SK-N-SH (cell line): ENCODE results near the gene C6orf132. TPM values are rescaled to one million over a fixed set of nuclear protein-coding genes. Genes with fewer than 3 reads are reported as not detected.

ENCODE experiments used
- CTCF ChIA-PET: fragments of 300-600, 350-600 bp; formaldehyde crosslinking; extraction: SDS; loops from one replicate; lab custom pipeline; 2021; lab: Yijun Ruan, JAX
- POLR2A ChIA-PET: fragments of 350-600 bp; sonication (Branson Sonifier 250); formaldehyde crosslinking; extraction: SDS; loops from one replicate; lab custom pipeline; 2020; ENCODE audit warnings: antibody characterized with exemption, inconsistent platforms; lab: Yijun Ruan, JAX
- DNase-seq: peaks from one replicate; pipeline ENCODE4 v3.0.0; 2012
- H2AFZ ChIP-seq: fragments of 200-600 bp; sonication (generic); 2 replicates; pipeline ENCODE4 v1.8.1; 2016; ENCODE audit warnings: antibody characterized with exemption, mild to moderate bottlenecking, low read depth
- H3F3A ChIP-seq: fragments of 200-600 bp; sonication (generic); replicated peaks from 2 replicates; pipeline ENCODE3; 2016; ENCODE audit warnings: antibody characterized with exemption, mild to moderate bottlenecking; ENCODE audit not compliant: insufficient read depth
- H3K27ac ChIP-seq, 2 experiments: fragments of 200-500 bp in 1 of 2; fragments of 200-600 bp in 1 of 2; sonication (Bioruptor generic) in 1 of 2; sonication (generic), shearing (Covaris generic) in 1 of 2; 2 replicates each; pipeline versions ENCODE4 v1.5.1 to v1.6.1; 2014 to 2016; ENCODE audit warnings: low read depth in 2 of 2, inconsistent platforms in 1 of 2, low read length in 1 of 2, mild to moderate bottlenecking in 1 of 2, mixed read lengths in 1 of 2
- H3K27me3 ChIP-seq: fragments of 200-600 bp; sonication (generic), shearing (Covaris generic); 2 replicates; pipeline ENCODE4 v1.6.1; 2016; ENCODE audit warnings: mixed run types; ENCODE audit not compliant: insufficient read depth
- H3K36me3 ChIP-seq, 2 experiments: fragments of 200-500 bp in 1 of 2; fragments of 200-600 bp in 1 of 2; sonication (Bioruptor generic) in 1 of 2; sonication (generic) in 1 of 2; replicated peaks in 1 of 2; 2 replicates each; pipeline versions ENCODE3 to v1.5.1; 2014 to 2016; ENCODE audit warnings: low read length in 1 of 2, mild to moderate bottlenecking in 1 of 2; ENCODE audit not compliant: insufficient read depth in 2 of 2, control insufficient read depth in 1 of 2
- H3K4me1 ChIP-seq, 2 experiments: fragments of 200-500 bp in 1 of 2; fragments of 200-600 bp in 1 of 2; sonication (Bioruptor generic) in 1 of 2; sonication (generic), shearing (Covaris generic) in 1 of 2; 2 replicates each; pipeline versions ENCODE4 v1.5.1 to v1.6.1; 2014 to 2016; ENCODE audit warnings: low read depth in 1 of 2, low read length in 1 of 2, mixed run types in 1 of 2; ENCODE audit not compliant: insufficient read depth in 2 of 2, control insufficient read depth in 1 of 2
- H3K4me2 ChIP-seq: fragments of 200-600 bp; sonication (generic), shearing (Covaris generic); 2 replicates; pipeline ENCODE4 v1.6.1; 2017; ENCODE audit warnings: mixed run types
- H3K4me3 ChIP-seq, 2 experiments: fragments of 200-500 bp in 1 of 2; fragments of 200-600 bp in 1 of 2; sonication (Bioruptor generic) in 1 of 2; sonication (generic), shearing (Covaris generic) in 1 of 2; 2 replicates each; pipeline versions ENCODE4 v1.5.1 to v1.8.1; 2014 to 2016; ENCODE audit warnings: low read depth in 2 of 2, inconsistent platforms in 1 of 2, low read length in 1 of 2, mild to moderate bottlenecking in 1 of 2, mixed read lengths in 1 of 2, moderate library complexity in 1 of 2
- H3K79me2 ChIP-seq: fragments of 200-600 bp; sonication (generic); 2 replicates; pipeline ENCODE4 v1.8.1; 2017; ENCODE audit warnings: mild to moderate bottlenecking; ENCODE audit not compliant: insufficient read depth
- H3K9ac ChIP-seq: fragments of 200-600 bp; sonication (generic); 2 replicates; pipeline ENCODE4 v1.6.1; 2017; ENCODE audit warnings: mixed run types
- H3K9me2 ChIP-seq: fragments of 200-600 bp; sonication (generic); 2 replicates; pipeline ENCODE4 v1.6.1; 2017; ENCODE audit warnings: mixed run types
- H3K9me3 ChIP-seq: fragments of 200-600 bp; sonication (generic); 2 replicates; pipeline ENCODE4 v1.6.1; 2017; ENCODE audit warnings: mixed run types, mild to moderate bottlenecking, moderate library complexity
- H4K20me1 ChIP-seq: fragments of 200-600 bp; sonication (generic); 2 replicates; pipeline ENCODE4 v1.6.1; 2017; ENCODE audit warnings: mild to moderate bottlenecking, mixed run types; ENCODE audit not compliant: insufficient read depth
- ELF1 ChIP-seq: IDR thresholded peaks from 2 replicates; pipeline ENCODE4 v1.4.0; 2012
- EP300 ChIP-seq, 2 experiments: IDR thresholded peaks; 2 replicates each; pipeline versions ENCODE4 v1.4.0 to v1.6.1; 2012; ENCODE audit warnings: borderline replicate concordance in 1 of 2, low read depth in 1 of 2, low read length in 1 of 2
- EZH2phosphoT487 ChIP-seq: fragments of 200-600 bp; sonication (generic); IDR thresholded peaks from 2 replicates; pipeline ENCODE4 v1.6.1; 2017; ENCODE audit warnings: low read depth, mixed run types, mild to moderate bottlenecking, antibody characterized with exemption, moderate library complexity, borderline replicate concordance
- FOXM1 ChIP-seq: IDR thresholded peaks from 2 replicates; pipeline ENCODE4 v1.4.0; 2012; ENCODE audit warnings: low read depth, mild to moderate bottlenecking
- GABPA ChIP-seq: IDR thresholded peaks from 2 replicates; pipeline ENCODE4 v1.4.0; 2012; ENCODE audit warnings: low read depth, mild to moderate bottlenecking
- GATA2 ChIP-seq: sonication (generic); formaldehyde crosslinking; IDR thresholded peaks from 2 replicates; pipeline ENCODE4 v1.5.0; 2020; ENCODE audit warnings: mild to moderate bottlenecking, missing genetic modification reagents
- MAX ChIP-seq: IDR thresholded peaks from 2 replicates; pipeline ENCODE4 v1.4.0; 2012; ENCODE audit warnings: low read depth
- MEF2A ChIP-seq: IDR thresholded peaks from 2 replicates; pipeline ENCODE4 v1.4.0; 2012; ENCODE audit warnings: low read depth, borderline replicate concordance
- MXI1 ChIP-seq: IDR thresholded peaks from 2 replicates; pipeline ENCODE4 v1.6.1; 2012; ENCODE audit warnings: mild to moderate bottlenecking, low read depth, low read length, improper control_type of control experiment
- NFIC ChIP-seq: IDR thresholded peaks from 2 replicates; pipeline ENCODE4 v1.4.0; 2012; ENCODE audit warnings: borderline replicate concordance
- NRF1 ChIP-seq: IDR thresholded peaks from 2 replicates; pipeline ENCODE4 v1.6.1; 2012; ENCODE audit warnings: low read depth, mild to moderate bottlenecking, low read length
- PBX3 ChIP-seq: IDR thresholded peaks from 2 replicates; pipeline ENCODE4; 2012
- RCOR1 ChIP-seq: fragments of 150-350 bp; IDR thresholded peaks from 2 replicates; pipeline ENCODE4 v1.6.1; 2017; ENCODE audit warnings: antibody characterized with exemption, low read length
- REST ChIP-seq: IDR thresholded peaks from 2 replicates; pipeline ENCODE4 v1.6.1; 2012; ENCODE audit warnings: mild to moderate bottlenecking, low read depth, low read length, moderate library complexity
- RFX5 ChIP-seq: IDR thresholded peaks from 2 replicates; pipeline ENCODE4 v1.6.1; 2012; ENCODE audit warnings: mild to moderate bottlenecking, improper control_type of control experiment, low read length
- TAF1 ChIP-seq: IDR thresholded peaks from 2 replicates; pipeline ENCODE4 v1.6.1; 2012; ENCODE audit warnings: low read depth, mild to moderate bottlenecking, low read length, moderate library complexity, borderline replicate concordance
- TCF12 ChIP-seq: IDR thresholded peaks from 2 replicates; pipeline ENCODE4 v1.4.0; 2012
- TEAD4 ChIP-seq: IDR thresholded peaks from 2 replicates; pipeline ENCODE4 v1.4.0; 2012; ENCODE audit warnings: mild to moderate bottlenecking, borderline replicate concordance; ENCODE audit not compliant: insufficient read depth
- USF2 ChIP-seq: fragments of 150-350 bp; IDR thresholded peaks from 2 replicates; pipeline ENCODE4 v1.6.1; 2017; ENCODE audit warnings: antibody characterized with exemption, low read length, low read depth, borderline replicate concordance
- ZBTB33 ChIP-seq: IDR thresholded peaks from 2 replicates; pipeline ENCODE4 v1.4.0; 2012; ENCODE audit warnings: low read depth, borderline replicate concordance
- WGBS: methylation state at CpG from one replicate; pipeline ENCODE4 v1.1.6; 2017; ENCODE audit warnings: low lambda C conversion rate; 5-methylcytosine and 5-hydroxymethylcytosine counted together
- polyA plus RNA-seq, 3 experiments: library from polyadenylated mRNA; depleted of rRNA; stranded (reverse); fragments of >200 nt; gene quantifications; 2 replicates each; pipeline ENCODE4 v1.2.3, GENCODE V29; 2012

Gene C6orf132
- polyA plus RNA-seq, 1 of the 3 experiments (the other 2 are of a cell fraction), result not detected

- WGBS, result 95% methylated on average over 8 of the region's 8 CpGs
- CTCF ChIA-PET, result interaction anchor here (0.8 kb wide), 1 partner anchor 11 kb away, joined by 3 read pairs; no protein-coding TSS in a partner anchor
- H3K9me3 ChIP-seq, result no peaks in the 10 kb centered on the region
- DNase-seq, result no peak
- H3K9ac ChIP-seq, result no peak overlapping the region
- no peaks in the 10 kb centered on the region for H3K9me2 ChIP-seq
- TF ChIP-seq TEAD4 (no peak), FOXM1 (no peak), MAX (no peak), GABPA (no peak), NRF1 (no peak), MEF2A (no peak), RCOR1 (no peak), USF2 (no peak), EP300 (IDR thresholded peaks at IDR 0.05; ENCODE audit: borderline replicate concordance in 1 of 2, low read depth in 1 of 2, low read length in 1 of 2) (no peak), TAF1 (no peak)
- no peaks in the 10 kb centered on the region for H3K79me2 ChIP-seq
- H3F3A ChIP-seq, result no peaks in the 10 kb centered on the region
- no peaks in the 10 kb centered on the region for H3K27me3 ChIP-seq
- POLR2A ChIA-PET, result no interaction called here
- H4K20me1 ChIP-seq, result no peaks in the 10 kb centered on the region
- H2AFZ ChIP-seq, result no peak overlapping the region
- H3K36me3 ChIP-seq, result no peaks in the 10 kb centered on the region
- H3K4me2 ChIP-seq, result no peak overlapping the region
- no peak overlapping the region for H3K4me3 ChIP-seq
- no peak overlapping the region for H3K27ac ChIP-seq
- no peaks in the 10 kb centered on the region; a peak in 1 of 4 replicates for H3K4me1 ChIP-seq
Observed at GRCh38 chr6:42152024-42152423, 9.6 kb upstream of the C6orf132 start.

GRCh38 chr6:42150254-42150653 is 7.8 kb upstream of the C6orf132 start:
- Histone ChIP-seq H3K9ac (no peak overlapping the region), H3F3A (no peaks in the 10 kb centered on the region), H2AFZ (no peak overlapping the region), H3K4me1 (no peaks in the 10 kb centered on the region; a peak in 1 of 4 replicates), H3K9me3 (no peaks in the 10 kb centered on the region), H3K27ac (no peak overlapping the region), H3K4me2 (no peak overlapping the region), H3K9me2 (no peaks in the 10 kb centered on the region), H3K36me3 (no peaks in the 10 kb centered on the region), H3K79me2 (no peaks in the 10 kb centered on the region), H3K27me3 (no peaks in the 10 kb centered on the region), H4K20me1 (no peaks in the 10 kb centered on the region), H3K4me3 (no peak overlapping the region)
- DNase-seq, result no peak
- WGBS, result 81% methylated on average over 8 of the region's 8 CpGs
- ChIA-PET POLR2A (no interaction called here), CTCF (interaction anchor here (0.6 to 2.0 kb wide), 3 partner anchors 11 to 448 kb away, joined by 3 to 6 read pairs (median 3); no protein-coding TSS in a partner anchor)
- no peak for TF ChIP-seq RFX5
- TF ChIP-seq ELF1, result no peak
- TF ChIP-seq GATA2 (CRISPR knock-in tag), result no peak
- no peak for TF ChIP-seq TCF12
- TF ChIP-seq USF2, result no peak
- no peak for TF ChIP-seq REST
- TF ChIP-seq NRF1, result no peak
- no peak for TF ChIP-seq MXI1
- no peak for TF ChIP-seq EZH2phosphoT487
- TF ChIP-seq TEAD4, result no peak
- no peak for TF ChIP-seq NFIC
- TF ChIP-seq PBX3, result no peak
- TF ChIP-seq ZBTB33, result no peak
